NCI-H2227 treated with DMSO at 0.1 percent for 48 hours (cell line): ENCODE measurements around the gene LGALS8.
"Not testable (repeated sequence)": the region's sequence is repeated elsewhere in the genome, so short reads cannot be mapped to it uniquely, and the experiment has no call there.

ENCODE experiments used
- DNase-seq: peaks from one replicate; lab custom pipeline; 2025; lab: John Stamatoyannopoulos, UW

LGALS8 gene

GRCh38 chr1:236523704-236524141, at the start of gene LGALS8:
LGALS8 (plus strand) TSS chr1:236523982; CDS start chr1:236526071, 2,089 bp downstream.
- DNase-seq, result peak; percentile 69

- DNase-seq, result no peak
Measured at GRCh38 chr1:236476019-236476418, 47.8 kb upstream of the LGALS8 start.

- no peak for DNase-seq
Measured at GRCh38 chr1:236480758-236481436, 42.9 kb upstream of the LGALS8 start.

- no peak for DNase-seq
Measured at GRCh38 chr1:236484310-236484971, 39.3 kb upstream of the LGALS8 start.

- DNase-seq, result no peak
Measured at GRCh38 chr1:236486356-236487002, 37.3 kb upstream of the LGALS8 start.

GRCh38 chr1:236489161-236489560, 34.6 kb upstream of the LGALS8 start:
- not testable (repeated sequence) for DNase-seq

- DNase-seq, result peak; percentile 68
Measured at GRCh38 chr1:236489710-236490377, 33.9 kb upstream of the LGALS8 start.

GRCh38 chr1:236491469-236492136, 32.2 kb upstream of the LGALS8 start:
- no peak for DNase-seq

- no peak for DNase-seq
Measured at GRCh38 chr1:236492378-236492777, 31.4 kb upstream of the LGALS8 start.

- DNase-seq, result no peak
Measured at GRCh38 chr1:236494082-236494481, 29.7 kb upstream of the LGALS8 start.

GRCh38 chr1:236494586-236495466, 29.0 kb upstream of the LGALS8 start:
- DNase-seq, result no peak

- no peak for DNase-seq
Measured at GRCh38 chr1:236495467-236496112, 28.2 kb upstream of the LGALS8 start.

GRCh38 chr1:236497908-236498307, 25.9 kb upstream of the LGALS8 start:
- DNase-seq, result no peak

GRCh38 chr1:236501093-236501492, 22.7 kb upstream of the LGALS8 start:
- no peak for DNase-seq

- DNase-seq, result no peak
Measured at GRCh38 chr1:236502579-236502971, 21.2 kb upstream of the LGALS8 start.

- DNase-seq, result peak; percentile 27
Measured at GRCh38 chr1:236502972-236503639, 20.7 kb upstream of the LGALS8 start.

- not testable (repeated sequence) for DNase-seq
Measured at GRCh38 chr1:236504338-236504737, 19.4 kb upstream of the LGALS8 start.

GRCh38 chr1:236507022-236507700, 16.6 kb upstream of the LGALS8 start:
- DNase-seq, result no peak

GRCh38 chr1:236508593-236509027, 15.2 kb upstream of the LGALS8 start:
- no peak for DNase-seq
